Measurements from ENCODE around the gene CPA4. TPM values are rescaled to one million over a fixed set of nuclear protein-coding genes. Genes with fewer than 3 reads are reported as not detected.

The CPA4 gene
- total RNA-seq, 2 experiments from 2014 or later: not detected

DNA sequence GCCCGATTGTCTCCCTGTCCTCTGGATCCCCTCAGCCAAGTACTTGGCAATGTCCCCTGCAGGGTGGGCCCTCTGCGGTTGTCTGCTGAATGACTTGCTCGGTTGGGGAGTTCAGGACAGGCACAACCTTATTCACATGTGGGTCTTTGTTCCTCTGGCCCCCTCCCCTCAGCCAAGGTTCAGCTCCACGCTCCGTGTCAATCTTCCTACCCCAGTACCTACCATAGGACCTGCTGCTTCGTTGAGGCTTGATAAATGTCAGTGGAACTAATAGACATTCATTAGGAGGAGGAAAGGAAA, 58.8 kb downstream of the CPA4 start:
- no peaks in the 10 kb centered on the region for H3K79me2 ChIP-seq (ENCODE audit: insufficient read depth, low read depth, low read length)
- H3K4me3 ChIP-seq (ENCODE audit: low read depth, low read length, poor library complexity, severe bottlenecking): no peak overlapping the region
- H3K9me2 ChIP-seq (ENCODE audit: insufficient read depth, low read length): no peaks in the 10 kb centered on the region
- no peak for TF ChIP-seq EZH2phosphoT487 (IDR thresholded peaks at IDR 0.05; ENCODE audit: borderline replicate concordance, low read depth, low read length)
- TF ChIP-seq, protein P1, sequence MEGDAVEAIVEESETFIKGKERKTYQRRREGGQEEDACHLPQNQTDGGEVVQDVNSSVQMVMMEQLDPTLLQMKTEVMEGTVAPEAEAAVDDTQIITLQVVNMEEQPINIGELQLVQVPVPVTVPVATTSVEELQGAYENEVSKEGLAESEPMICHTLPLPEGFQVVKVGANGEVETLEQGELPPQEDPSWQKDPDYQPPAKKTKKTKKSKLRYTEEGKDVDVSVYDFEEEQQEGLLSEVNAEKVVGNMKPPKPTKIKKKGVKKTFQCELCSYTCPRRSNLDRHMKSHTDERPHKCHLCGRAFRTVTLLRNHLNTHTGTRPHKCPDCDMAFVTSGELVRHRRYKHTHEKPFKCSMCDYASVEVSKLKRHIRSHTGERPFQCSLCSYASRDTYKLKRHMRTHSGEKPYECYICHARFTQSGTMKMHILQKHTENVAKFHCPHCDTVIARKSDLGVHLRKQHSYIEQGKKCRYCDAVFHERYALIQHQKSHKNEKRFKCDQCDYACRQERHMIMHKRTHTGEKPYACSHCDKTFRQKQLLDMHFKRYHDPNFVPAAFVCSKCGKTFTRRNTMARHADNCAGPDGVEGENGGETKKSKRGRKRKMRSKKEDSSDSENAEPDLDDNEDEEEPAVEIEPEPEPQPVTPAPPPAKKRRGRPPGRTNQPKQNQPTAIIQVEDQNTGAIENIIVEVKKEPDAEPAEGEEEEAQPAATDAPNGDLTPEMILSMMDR (conservative IDR thresholded peaks at IDR 0.05; ENCODE audit: low read length): no peak
- intact Hi-C loops (cut with micrococcal nuclease; ENCODE audit: unreplicated experiment): no loop called here
- no peaks in the 10 kb centered on the region for H3K4me1 ChIP-seq (ENCODE audit: insufficient read depth, low read length, poor library complexity, severe bottlenecking)
- CTCF ChIA-PET (ENCODE audit: unreplicated experiment): no interaction called here
- BruUV-seq (replicated peaks): no TSS peak
- POLR2A ChIA-PET: no interaction called here
- no peaks in the 10 kb centered on the region for H3K36me3 ChIP-seq (ENCODE audit: insufficient read depth, low read length)
- no peak overlapping the region for H3K27ac ChIP-seq (ENCODE audit: low read depth, low read length, poor library complexity, severe bottlenecking)
- H3K9me3 ChIP-seq (ENCODE audit: low read length): no peaks in the 10 kb centered on the region
- H3K4me2 ChIP-seq (ENCODE audit: low read length): peak overlapping the region; percentile 12; the same call in 1 of the 2 replicates
- H4K20me1 ChIP-seq (ENCODE audit: insufficient read depth, low read length): no peaks in the 10 kb centered on the region
- no peak for DNase-seq (ENCODE audit: low spot score)
- no peak overlapping the region for H2AFZ ChIP-seq (ENCODE audit: low read length)

DNA sequence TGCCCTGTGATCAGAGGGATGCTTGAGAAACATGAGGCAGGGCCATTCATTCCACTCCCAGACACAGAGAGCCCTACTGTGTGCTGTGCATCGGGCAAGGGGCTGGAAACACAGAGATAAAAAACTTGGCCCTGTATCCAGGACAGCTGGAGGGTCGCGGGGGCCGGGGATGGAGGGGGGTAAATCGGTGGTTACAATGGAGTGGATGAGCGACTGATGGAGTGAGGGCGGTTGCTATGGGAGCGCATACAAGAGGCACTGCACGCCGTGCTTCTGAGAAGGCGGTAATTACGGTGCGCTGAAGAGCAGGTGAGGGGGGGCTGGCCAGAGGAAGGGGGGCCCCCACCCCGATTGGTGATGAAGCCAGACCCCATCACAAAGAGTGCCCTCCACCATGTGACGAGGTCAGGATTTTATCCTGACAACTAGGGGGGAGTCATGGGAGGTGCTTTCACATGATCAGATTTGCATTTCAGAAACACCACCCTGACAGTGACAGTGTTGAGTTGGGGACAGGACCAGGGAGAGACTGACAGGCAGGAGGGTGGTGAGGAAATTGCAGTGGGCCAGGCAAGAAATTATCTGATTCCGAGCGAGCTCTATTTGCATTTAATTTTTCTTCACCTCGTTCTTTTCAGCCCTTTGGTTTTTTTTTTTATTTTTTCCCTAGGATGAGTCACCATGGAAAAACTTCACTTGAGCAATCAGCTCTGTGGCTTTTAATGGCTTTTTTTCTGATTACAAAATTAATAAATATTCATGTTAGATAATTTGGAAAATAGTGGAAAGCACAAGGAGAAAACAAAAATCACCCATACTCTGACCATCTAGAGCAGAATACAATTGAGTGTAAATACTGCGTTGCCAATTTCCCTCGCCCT, 59.5 kb downstream of the CPA4 start:
- H3K4me2 ChIP-seq (ENCODE audit: low read length): no peak overlapping the region
- BruUV-seq (replicated peaks): no TSS peak
- CTCF ChIA-PET (ENCODE audit: unreplicated experiment): no interaction called here

DNA sequence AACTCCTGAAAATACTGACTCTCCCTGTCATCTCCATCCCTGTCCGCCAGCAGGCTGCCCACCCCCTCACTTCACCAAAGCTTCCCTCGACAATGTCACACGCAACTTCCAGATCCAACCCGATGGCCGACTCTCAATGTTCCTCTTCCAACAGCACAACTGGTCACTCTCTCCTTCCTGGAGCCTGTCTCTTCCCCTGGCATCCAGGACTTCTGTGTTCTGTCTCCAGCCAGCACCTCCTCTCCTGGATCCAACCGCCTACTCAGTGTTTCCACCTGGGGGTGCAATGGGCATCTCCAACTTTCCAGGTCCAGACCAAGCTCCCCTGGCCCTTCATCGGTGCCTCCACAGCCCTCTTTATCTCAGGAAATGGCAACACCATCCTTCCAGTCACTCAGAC, 60.2 kb downstream of the CPA4 start:
- H3K9me3 ChIP-seq (ENCODE audit: low read length): no peaks in the 10 kb centered on the region
- no peaks in the 10 kb centered on the region for H4K20me1 ChIP-seq (ENCODE audit: insufficient read depth, low read length)
- H3K36me3 ChIP-seq (ENCODE audit: insufficient read depth, low read length): no peaks in the 10 kb centered on the region
- intact Hi-C loops (cut with micrococcal nuclease; ENCODE audit: unreplicated experiment): no loop called here
- TF ChIP-seq, protein P1 (conservative IDR thresholded peaks at IDR 0.05; ENCODE audit: low read length): no peak
- no peak for TF ChIP-seq EZH2phosphoT487 (IDR thresholded peaks at IDR 0.05; ENCODE audit: borderline replicate concordance, low read depth, low read length)
- no peaks in the 10 kb centered on the region for H3K79me2 ChIP-seq (ENCODE audit: insufficient read depth, low read depth, low read length)
- POLR2A ChIA-PET: no interaction called here
- no peak overlapping the region for H3K4me2 ChIP-seq (ENCODE audit: low read length)
- H3K4me1 ChIP-seq (ENCODE audit: insufficient read depth, low read length, poor library complexity, severe bottlenecking): no peaks in the 10 kb centered on the region
- H3K9me2 ChIP-seq (ENCODE audit: insufficient read depth, low read length): no peaks in the 10 kb centered on the region
- H3K27ac ChIP-seq (ENCODE audit: low read depth, low read length, poor library complexity, severe bottlenecking): no peak overlapping the region
- no peak overlapping the region for H3K4me3 ChIP-seq (ENCODE audit: low read depth, low read length, poor library complexity, severe bottlenecking)
- H2AFZ ChIP-seq (ENCODE audit: low read length): no peak overlapping the region
- BruUV-seq (replicated peaks): no TSS peak
- CTCF ChIA-PET (ENCODE audit: unreplicated experiment): no interaction called here
- DNase-seq (ENCODE audit: low spot score): no peak

More for the DNA sequence above, 59.5 kb downstream of the CPA4 start:
- Histone ChIP-seq H3K9me3 (ENCODE audit: low read length) (no peaks in the 10 kb centered on the region), H3K79me2 (ENCODE audit: insufficient read depth, low read depth, low read length) (no peaks in the 10 kb centered on the region), H3K27ac (ENCODE audit: low read depth, low read length, poor library complexity, severe bottlenecking) (no peak overlapping the region), H3K36me3 (ENCODE audit: insufficient read depth, low read length) (no peaks in the 10 kb centered on the region), H4K20me1 (ENCODE audit: insufficient read depth, low read length) (no peaks in the 10 kb centered on the region), H2AFZ (ENCODE audit: low read length) (no peak overlapping the region), H3K9me2 (ENCODE audit: insufficient read depth, low read length) (no peaks in the 10 kb centered on the region), H3K4me3 (ENCODE audit: low read depth, low read length, poor library complexity, severe bottlenecking) (no peak overlapping the region), H3K4me1 (ENCODE audit: insufficient read depth, low read length, poor library complexity, severe bottlenecking) (no peaks in the 10 kb centered on the region)
- DNase-seq (ENCODE audit: low spot score): no peak
- TF ChIP-seq, protein P1 (conservative IDR thresholded peaks at IDR 0.05; ENCODE audit: low read length): no peak
- TF ChIP-seq EZH2phosphoT487 (IDR thresholded peaks at IDR 0.05; ENCODE audit: borderline replicate concordance, low read depth, low read length): no peak
- POLR2A ChIA-PET: no interaction called here
- intact Hi-C loops (cut with micrococcal nuclease; ENCODE audit: unreplicated experiment): no loop called here
